OCI-M2 (cell line): Measurements from ENCODE around the gene COMMD4.

Experiments used
- DNase-seq: peaks from one replicate; lab custom pipeline; 2025; ENCODE audit not compliant: unreplicated experiment; lab: John Stamatoyannopoulos, UW

The COMMD4 gene

GRCh38 chr15:75355369-75355768, 19.5 kb downstream of the COMMD4 start:
- no peak for DNase-seq

GRCh38 chr15:75356006-75356405, 20.1 kb downstream of the COMMD4 start:
- no peak for DNase-seq

GRCh38 chr15:75356517-75356916, 20.7 kb downstream of the COMMD4 start:
- DNase-seq, result no peak

- DNase-seq, result no peak
Measured at GRCh38 chr15:75357976-75358673, 22.3 kb downstream of the COMMD4 start.

- DNase-seq, result no peak
Measured at GRCh38 chr15:75358771-75359536, 23.1 kb downstream of the COMMD4 start.

- DNase-seq, result no peak
Measured at GRCh38 chr15:75359537-75360250, 23.8 kb downstream of the COMMD4 start.

- DNase-seq, result no peak
Measured at GRCh38 chr15:75360391-75360790, 24.5 kb downstream of the COMMD4 start.

- no peak for DNase-seq
Measured at GRCh38 chr15:75360856-75361255, 25.0 kb downstream of the COMMD4 start.

GRCh38 chr15:75361361-75361988, 25.6 kb downstream of the COMMD4 start:
- DNase-seq, result no peak

GRCh38 chr15:75361989-75362641, 26.3 kb downstream of the COMMD4 start:
- no peak for DNase-seq

GRCh38 chr15:75362642-75363249, 26.9 kb downstream of the COMMD4 start:
- no peak for DNase-seq

- no peak for DNase-seq
Measured at GRCh38 chr15:75363786-75364185, 27.9 kb downstream of the COMMD4 start.

- no peak for DNase-seq
Measured at GRCh38 chr15:75364881-75365280, 29.0 kb downstream of the COMMD4 start.

- DNase-seq, result no peak
Measured at GRCh38 chr15:75366163-75366562, 30.3 kb downstream of the COMMD4 start.

GRCh38 chr15:75367006-75367405, 31.1 kb downstream of the COMMD4 start:
- DNase-seq, result no peak

GRCh38 chr15:75367406-75367912, 31.6 kb downstream of the COMMD4 start:
- DNase-seq, result no peak

- DNase-seq, result peak; percentile 80
Measured at GRCh38 chr15:75367913-75368688, 32.2 kb downstream of the COMMD4 start, which contains the start of gene MAN2C1. MAN2C1 (minus strand) TSS chr15:75368607; CDS start chr15:75368583, 24 bp downstream.

- DNase-seq, result no peak
Measured at GRCh38 chr15:75368689-75369239, 32.9 kb downstream of the COMMD4 start.
